GM10266 (cell line): ENCODE data around the gene PSMC2.

Experiments
- DNase-seq: peaks from one replicate; pipeline ENCODE4 v3.0.0; 2012; ENCODE audit errors: extremely low spot score
- CTCF ChIP-seq: IDR thresholded peaks from 2 replicates; pipeline ENCODE4 v1.5.1; 2012; ENCODE audit warnings: mild to moderate bottlenecking, low read depth; ENCODE audit not compliant: control insufficient read depth, insufficient read depth; ENCODE audit errors: missing control alignments

The PSMC2 gene

GRCh38 chr7:103347507-103348267, at the start of gene PSMC2:
Gene PSMC2 (plus strand): TSS chr7:103347643. CDS start chr7:103347712, 69 bp downstream.
- peak; percentile 77 for DNase-seq
- no peak for TF ChIP-seq CTCF

- DNase-seq, result no peak
- TF ChIP-seq CTCF, result no peak
Measured at GRCh38 chr7:103297837-103298179, 49.6 kb upstream of the PSMC2 start.

GRCh38 chr7:103299660-103300059, 47.8 kb upstream of the PSMC2 start:
- TF ChIP-seq CTCF, result no peak
- no peak for DNase-seq

GRCh38 chr7:103301441-103301840, 46.0 kb upstream of the PSMC2 start:
- DNase-seq, result no peak
- no peak for TF ChIP-seq CTCF

- TF ChIP-seq CTCF, result no peak
Measured at GRCh38 chr7:103307503-103308231, 39.8 kb upstream of the PSMC2 start.

GRCh38 chr7:103314852-103315251, 32.6 kb upstream of the PSMC2 start:
- no peak for TF ChIP-seq CTCF
- DNase-seq, result no peak

More at GRCh38 chr7:103307503-103308231, 39.8 kb upstream of the PSMC2 start:
- no peak for DNase-seq

GRCh38 chr7:103316380-103316941, 31.0 kb upstream of the PSMC2 start:
- TF ChIP-seq CTCF, result no peak
- DNase-seq, result no peak
